HL-60 (cell line): ENCODE results near the gene MYADML2.

ENCODE experiments used
- DNase-seq, 2 experiments: peaks; one replicate each; pipeline ENCODE4 v3.0.0-alpha.2; 2010 to 2020; ENCODE audit warnings: low read depth in 1 of 2, low spot score in 1 of 2
- H3K27ac ChIP-seq: fragments of 250-450 bp; sonication (Bioruptor Pico); replicated peaks from 2 replicates; pipeline ENCODE4 v1.5.1; 2020; ENCODE audit warnings: mild to moderate bottlenecking, moderate library complexity
- H3K27me3 ChIP-seq: fragments of 250-450 bp; sonication (Bioruptor Pico); 2 replicates; pipeline ENCODE4 v1.5.1; 2021; ENCODE audit warnings: mild to moderate bottlenecking, moderate library complexity; ENCODE audit not compliant: insufficient read depth, poor library complexity, severe bottlenecking
- H3K4me3 ChIP-seq: replicated peaks from 2 replicates; pipeline ENCODE4 v1.5.1; 2011; ENCODE audit warnings: mild to moderate bottlenecking, control low read depth, low read length; ENCODE audit not compliant: insufficient read depth
- CTCF ChIP-seq: IDR thresholded peaks from one replicate; pipeline ENCODE4 v1.5.1; 2011; ENCODE audit warnings: low read length, control low read depth, inconsistent platforms; ENCODE audit not compliant: insufficient read depth
- GABPA ChIP-seq: IDR thresholded peaks from 2 replicates; pipeline ENCODE4 v1.6.1; 2012; ENCODE audit warnings: low read depth
- POLR2AphosphoS5 ChIP-seq: IDR thresholded peaks from 2 replicates; pipeline ENCODE4 v1.6.1; 2012; ENCODE audit warnings: low read depth
- SPI1 ChIP-seq: IDR thresholded peaks from 2 replicates; pipeline ENCODE4 v1.6.1; 2012; ENCODE audit warnings: low read depth, mild to moderate bottlenecking, borderline replicate concordance
- TF ChIP-seq, protein P1 (sequence below): IDR thresholded peaks from 2 replicates; pipeline ENCODE4 v1.6.1; 2012; ENCODE audit warnings: low read depth; ENCODE audit not compliant: insufficient replicate concordance

The MYADML2 gene

GRCh38 chr17:81915331-81915730, 31.7 kb downstream of the MYADML2 start:
- Histone ChIP-seq H3K4me3 (no peak overlapping the region), H3K27ac (no peak overlapping the region; the same call in 1 of the 2 replicates), H3K27me3 (no peaks in the 10 kb centered on the region)
- no peak for DNase-seq
- no peak for TF ChIP-seq GABPA
- no peak for TF ChIP-seq POLR2AphosphoS5
- TF ChIP-seq CTCF, result no peak
- TF ChIP-seq SPI1, result no peak
- TF ChIP-seq, protein P1, sequence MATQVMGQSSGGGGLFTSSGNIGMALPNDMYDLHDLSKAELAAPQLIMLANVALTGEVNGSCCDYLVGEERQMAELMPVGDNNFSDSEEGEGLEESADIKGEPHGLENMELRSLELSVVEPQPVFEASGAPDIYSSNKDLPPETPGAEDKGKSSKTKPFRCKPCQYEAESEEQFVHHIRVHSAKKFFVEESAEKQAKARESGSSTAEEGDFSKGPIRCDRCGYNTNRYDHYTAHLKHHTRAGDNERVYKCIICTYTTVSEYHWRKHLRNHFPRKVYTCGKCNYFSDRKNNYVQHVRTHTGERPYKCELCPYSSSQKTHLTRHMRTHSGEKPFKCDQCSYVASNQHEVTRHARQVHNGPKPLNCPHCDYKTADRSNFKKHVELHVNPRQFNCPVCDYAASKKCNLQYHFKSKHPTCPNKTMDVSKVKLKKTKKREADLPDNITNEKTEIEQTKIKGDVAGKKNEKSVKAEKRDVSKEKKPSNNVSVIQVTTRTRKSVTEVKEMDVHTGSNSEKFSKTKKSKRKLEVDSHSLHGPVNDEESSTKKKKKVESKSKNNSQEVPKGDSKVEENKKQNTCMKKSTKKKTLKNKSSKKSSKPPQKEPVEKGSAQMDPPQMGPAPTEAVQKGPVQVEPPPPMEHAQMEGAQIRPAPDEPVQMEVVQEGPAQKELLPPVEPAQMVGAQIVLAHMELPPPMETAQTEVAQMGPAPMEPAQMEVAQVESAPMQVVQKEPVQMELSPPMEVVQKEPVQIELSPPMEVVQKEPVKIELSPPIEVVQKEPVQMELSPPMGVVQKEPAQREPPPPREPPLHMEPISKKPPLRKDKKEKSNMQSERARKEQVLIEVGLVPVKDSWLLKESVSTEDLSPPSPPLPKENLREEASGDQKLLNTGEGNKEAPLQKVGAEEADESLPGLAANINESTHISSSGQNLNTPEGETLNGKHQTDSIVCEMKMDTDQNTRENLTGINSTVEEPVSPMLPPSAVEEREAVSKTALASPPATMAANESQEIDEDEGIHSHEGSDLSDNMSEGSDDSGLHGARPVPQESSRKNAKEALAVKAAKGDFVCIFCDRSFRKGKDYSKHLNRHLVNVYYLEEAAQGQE, result no peak

- Histone ChIP-seq H3K27ac (no peak overlapping the region), H3K4me3 (no peak overlapping the region), H3K27me3 (no peaks in the 10 kb centered on the region)
- no peak for DNase-seq
- TF ChIP-seq, protein P1, result no peak
- TF ChIP-seq GABPA, result no peak
- TF ChIP-seq SPI1, result no peak
- no peak for TF ChIP-seq CTCF
- TF ChIP-seq POLR2AphosphoS5, result no peak; the same call in 1 of the 2 replicates
Measured at GRCh38 chr17:81914103-81914850, 32.8 kb downstream of the MYADML2 start.

DNA sequence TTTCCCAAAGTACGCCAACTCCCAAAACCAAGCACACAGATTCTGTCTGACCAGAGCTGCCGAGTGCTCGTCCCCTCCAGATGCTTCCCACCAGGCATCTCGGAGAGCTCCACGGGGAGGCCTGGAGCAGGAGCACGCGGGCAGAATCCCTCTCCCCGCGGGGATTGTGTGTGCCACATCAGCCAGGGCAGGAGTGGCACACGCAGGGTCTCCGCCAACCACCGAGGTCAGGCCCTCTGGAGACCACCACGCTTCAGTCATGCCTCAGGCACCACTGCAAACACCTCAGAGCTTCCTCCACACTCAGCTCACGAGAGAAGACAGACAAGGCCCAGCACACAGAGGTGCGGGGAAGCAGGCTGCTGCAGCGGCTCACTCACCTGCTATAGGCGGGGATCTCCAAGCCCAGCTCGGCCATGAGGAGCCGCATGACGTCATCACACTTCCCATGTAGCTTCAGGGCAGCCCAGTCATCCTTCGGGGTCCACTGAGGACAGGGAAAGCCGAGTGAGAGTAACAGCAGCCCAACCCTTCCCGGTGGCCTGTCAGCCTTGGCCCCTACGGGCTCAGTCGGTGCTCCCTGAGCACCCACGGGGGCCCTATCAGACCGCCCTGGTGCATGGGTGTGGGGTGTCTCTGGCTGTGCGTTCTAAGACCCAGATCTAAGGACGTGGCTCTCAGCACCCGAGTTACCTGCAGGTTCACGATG, 33.5 kb downstream of the MYADML2 start:
- no peak for DNase-seq
- TF ChIP-seq GABPA, result no peak
- no peak for TF ChIP-seq CTCF
- H3K27me3 ChIP-seq, result no peaks in the 10 kb centered on the region
- H3K4me3 ChIP-seq, result no peak overlapping the region
- no peak overlapping the region for H3K27ac ChIP-seq
